Activated naive CD4-positive, alpha-beta T cell treated with anti-CD3 and anti-CD28 coated beads, Interleukin-2, amount 50 U/mL, for 72 hours (primary cell): ENCODE measurements around the gene BFAR. TPM values are rescaled to one million over a fixed set of nuclear protein-coding genes. Genes with fewer than 3 reads are reported as not detected.

Experiments
- total RNA-seq, 2 donors: library from RNA; stranded (reverse); gene quantifications; one replicate each; pipeline ENCODE4 v1.2.3, GENCODE V29; 2022

Gene BFAR
- total RNA-seq, 2 donors from 2014 or later = 51.4 to 54.7 TPM

Other genes with a start within 250 kb of the BFAR start
- 10 to 100 TPM; 32.2 to 48.9 TPM for gene PARN, start 2.7 kb upstream of the BFAR start, total RNA-seq
- not detected for gene PLA2G10, start 61.4 kb downstream of the BFAR start, total RNA-seq
- 1 to 10 TPM in 1 of 2 donors, not detected in 1; 1.8 TPM for gene NPIPA3, start 70.5 kb downstream of the BFAR start, total RNA-seq
- gene NPIPA2, start 109.6 kb downstream of the BFAR start, total RNA-seq = 1 to 10 TPM; 2.4 to 4.1 TPM
- gene NOMO1, start 200.8 kb downstream of the BFAR start, total RNA-seq = 10 to 100 TPM; 40.0 to 40.1 TPM